Tibial nerve (tissue), 4 donors: Measurements from ENCODE around the gene RWDD1.

Experiments
- CTCF ChIP-seq, 5 experiments: fragments of 200-600 bp in 3 of 5; fragments of 450-650 bp in 2 of 5; sonication (generic) in 3 of 5; IDR thresholded peaks; one replicate each; pipeline ENCODE4 v1.5.1; 2016 to 2019; ENCODE audit warnings: antibody characterized with exemption in 5 of 5, mild to moderate bottlenecking in 3 of 5, moderate library complexity in 2 of 5
- EP300 ChIP-seq, 2 donors: sonication (generic); formaldehyde crosslinking; IDR thresholded peaks; one replicate each; pipeline ENCODE4 v1.6.1; 2017; ENCODE audit warnings: antibody characterized with exemption in 2 of 2, mild to moderate bottlenecking in 1 of 2
- POLR2A ChIP-seq, 2 donors: fragments of 450-650 bp; IDR thresholded peaks; one replicate each; pipeline ENCODE4 v1.6.1; 2017; ENCODE audit warnings: antibody characterized with exemption in 2 of 2, mild to moderate bottlenecking in 2 of 2, moderate library complexity in 2 of 2

- TF ChIP-seq CTCF (IDR thresholded peaks at IDR 0.05): no peak
- TF ChIP-seq EP300 (IDR thresholded peaks at IDR 0.05): no peak
- TF ChIP-seq POLR2A (IDR thresholded peaks at IDR 0.05): no peak
Observed at GRCh38 chr6:116586738-116587137, 15.4 kb downstream of the RWDD1 start.
